A673 (cell line): ENCODE measurements around the gene PNMA6A. TPM values are rescaled to one million over a fixed set of nuclear protein-coding genes. Genes with fewer than 3 reads are reported as not detected.
"Not testable (repeated sequence)": the region's sequence is repeated elsewhere in the genome, so short reads cannot be mapped to it uniquely, and the experiment has no call there.

Experiments used
- Bru-seq: library from RNA; stranded (reverse); fragments of 400-500 nt; gene quantifications from one replicate; lab custom pipeline; 2021; lab: Mats Ljungman, UMichigan
- BruChase-seq, 2 experiments: library from RNA; stranded (reverse); fragments of 400-500 nt; gene quantifications; one replicate each; lab custom pipeline; 2021; lab: Mats Ljungman, UMichigan
- BruUV-seq: library from RNA; stranded (reverse); fragments of 400-500 nt; replicated peaks from 2 replicates; lab custom pipeline; 2021; lab: Mats Ljungman, UMichigan
- CTCF ChIA-PET: fragments of 300-600 bp; sonication (Branson Sonifier 250); formaldehyde crosslinking; loops from one replicate; lab custom pipeline; 2022; ENCODE audit warnings: antibody characterized with exemption; lab: Charles Lee
- POLR2A ChIA-PET: fragments of 300-600 bp; sonication (Branson Sonifier 250); formaldehyde crosslinking; loops from one replicate; lab custom pipeline; 2022; ENCODE audit warnings: antibody characterized with exemption; ENCODE audit not compliant: low non-redundant PET; lab: Charles Lee
- DNase-seq: peaks from one replicate; pipeline ENCODE4 v3.0.0-alpha.2; 2015; ENCODE audit warnings: low spot score
- H3K27ac ChIP-seq: fragments of 200-600 bp; sonication (generic); 2 replicates; pipeline ENCODE4 v1.5.1; 2016; ENCODE audit warnings: mixed run types, low read depth, mild to moderate bottlenecking, mixed read lengths, antibody characterized with exemption, low read length; ENCODE audit not compliant: poor library complexity, severe bottlenecking
- H3K27me3 ChIP-seq: fragments of 200-600 bp; sonication (generic); replicated peaks from 2 replicates; pipeline ENCODE4 v1.6.1; 2017; ENCODE audit warnings: mixed run types, low read depth, mild to moderate bottlenecking, mixed read lengths, antibody characterized with exemption, low read length; ENCODE audit not compliant: insufficient read depth, poor library complexity
- H3K36me3 ChIP-seq: fragments of 200-600 bp; sonication (generic); 2 replicates; pipeline ENCODE4 v1.6.1; 2016; ENCODE audit warnings: mixed run types, mild to moderate bottlenecking, mixed read lengths, antibody characterized with exemption, low read length; ENCODE audit not compliant: insufficient read depth, poor library complexity, severe bottlenecking
- H3K4me1 ChIP-seq: fragments of 200-600 bp; sonication (generic); 2 replicates; pipeline ENCODE4 v1.6.1; 2017; ENCODE audit warnings: mixed run types, mild to moderate bottlenecking, mixed read lengths, antibody characterized with exemption, low read length; ENCODE audit not compliant: insufficient read depth, poor library complexity, severe bottlenecking
- H3K4me3 ChIP-seq: fragments of 200-600 bp; sonication (generic); 2 replicates; pipeline ENCODE4 v1.5.1; 2016; ENCODE audit warnings: low read depth, mixed run types, mild to moderate bottlenecking, mixed read lengths, low read length; ENCODE audit not compliant: poor library complexity, severe bottlenecking
- H3K9me3 ChIP-seq: fragments of 200-600 bp; sonication (generic); 2 replicates; pipeline ENCODE4 v1.6.1; 2016; ENCODE audit warnings: mixed run types, low read depth, mild to moderate bottlenecking, mixed read lengths, antibody characterized with exemption, low read length; ENCODE audit not compliant: poor library complexity, severe bottlenecking
- EZH2 ChIP-seq: fragments of 200-600 bp; sonication (generic); IDR thresholded peaks from 2 replicates; pipeline ENCODE4 v1.6.1; 2017; ENCODE audit warnings: borderline replicate concordance, low read depth, mild to moderate bottlenecking, mixed read lengths, antibody characterized with exemption, low read length; ENCODE audit not compliant: poor library complexity, severe bottlenecking
- intact Hi-C: fragments of 100-400 bp; cut with micrococcal nuclease; formaldehyde crosslinking; loops from one replicate; pipeline ENCODE4 v1.10.0; 2022; ENCODE audit not compliant: unreplicated experiment
- long read RNA-seq: library from polyadenylated mRNA; stranded (forward); transcript quantifications from one replicate; pipeline ENCODE4 v2.0.0, GENCODE V29; 2022
- total RNA-seq: library from RNA; stranded (reverse); gene quantifications from 2 replicates; pipeline ENCODE4 v1.2.3, GENCODE V29; 2021
- TF ChIP-seq, protein P1 (sequence below): fragments of 300-800, 200-600 bp; sonication (generic); conservative IDR thresholded peaks from 2 replicates; pipeline ENCODE4 v1.5.1; 2017; ENCODE audit warnings: low read depth, mild to moderate bottlenecking, antibody characterized with exemption, low read length, moderate library complexity, mixed read lengths

Gene PNMA6A
- total RNA-seq (6.3 and 7.0 TPM in 2 replicates), Bru-seq, nascent RNA (percentile 30 among the genes with signal in this experiment), BruChase-seq, experiment 1, labeled RNA remaining after a 2-hour chase (percentile 35 among the genes with signal in this experiment), BruChase-seq, experiment 2, labeled RNA remaining after a 6-hour chase (percentile 49 among the genes with signal in this experiment)
- long read RNA-seq, transcript PNMA6A-201 (2 exons, 2,209 nt): major isoform, 17 of 18 reads
- long read RNA-seq, partial matches to known transcripts: 0 of 18 reads
- long read RNA-seq, other reads (novel, unspliced or antisense): 1 of 18 reads

DNA sequence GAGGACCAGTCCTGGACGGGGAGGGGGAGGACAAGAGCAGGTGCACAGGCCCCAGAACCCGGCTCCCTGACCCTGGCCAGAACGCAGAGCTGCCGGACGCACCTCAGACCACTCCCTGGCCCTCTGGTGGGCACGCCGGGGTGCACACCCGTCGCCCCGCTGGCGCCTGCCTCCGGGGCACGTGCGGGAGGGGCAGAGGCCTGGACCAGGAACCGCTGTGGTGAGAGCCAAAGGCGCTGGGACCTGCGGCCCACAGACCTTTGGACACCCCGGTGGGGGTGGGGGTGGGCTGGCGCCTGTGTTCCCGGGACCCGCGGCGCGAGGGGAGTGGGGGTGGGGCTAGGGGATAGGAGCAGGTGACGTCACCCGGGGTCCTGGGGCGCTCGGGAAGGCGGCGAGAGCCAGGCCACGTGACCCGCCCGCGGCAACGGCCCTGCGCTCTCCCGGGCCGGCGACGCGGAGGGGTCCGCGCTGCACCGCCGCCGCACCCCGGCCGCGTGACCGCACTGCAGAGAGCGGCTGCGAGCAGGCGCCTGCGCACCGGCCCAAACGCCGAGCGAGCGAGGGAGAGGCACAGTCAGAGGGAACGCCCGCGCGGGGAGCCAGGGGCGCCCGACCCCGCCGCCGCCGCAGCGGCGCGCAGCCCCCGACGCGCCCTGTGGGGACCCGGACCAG, at the start of gene PNMA6A:
TSS of gene PNMA6A (plus strand) at position 546 of the 675 bp plus-strand sequence. CDS start 609 bp downstream, outside the sequence.
- H3K4me3 ChIP-seq, CTCF ChIA-PET, POLR2A ChIA-PET, H3K36me3 ChIP-seq, H3K27ac ChIP-seq, H3K27me3 ChIP-seq, H3K9me3 ChIP-seq, BruUV-seq, DNase-seq, intact Hi-C loops, H3K4me1 ChIP-seq: not testable (repeated sequence)

DNA sequence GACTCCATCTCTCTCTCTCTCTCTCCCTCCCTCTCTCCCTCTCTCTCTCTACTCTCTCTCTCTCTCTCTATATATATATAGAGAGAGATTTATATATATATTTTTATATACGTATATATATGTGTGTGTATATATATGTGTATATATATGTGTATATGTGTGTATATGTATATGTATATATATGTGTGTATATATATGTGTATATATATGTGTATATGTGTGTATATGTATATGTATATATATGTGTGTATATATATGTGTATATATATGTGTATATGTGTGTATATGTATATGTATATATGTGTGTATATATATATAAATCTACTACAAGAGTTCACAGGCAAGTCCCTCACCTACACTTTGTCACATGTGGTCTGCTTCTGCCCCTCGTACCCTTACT, 45.8 kb upstream of the PNMA6A start:
- CTCF ChIA-PET, intact Hi-C loops, H3K36me3 ChIP-seq, H3K4me3 ChIP-seq, POLR2A ChIA-PET, H3K27me3 ChIP-seq, H3K9me3 ChIP-seq, H3K4me1 ChIP-seq, H3K27ac ChIP-seq, BruUV-seq, DNase-seq: not testable (repeated sequence)

DNA sequence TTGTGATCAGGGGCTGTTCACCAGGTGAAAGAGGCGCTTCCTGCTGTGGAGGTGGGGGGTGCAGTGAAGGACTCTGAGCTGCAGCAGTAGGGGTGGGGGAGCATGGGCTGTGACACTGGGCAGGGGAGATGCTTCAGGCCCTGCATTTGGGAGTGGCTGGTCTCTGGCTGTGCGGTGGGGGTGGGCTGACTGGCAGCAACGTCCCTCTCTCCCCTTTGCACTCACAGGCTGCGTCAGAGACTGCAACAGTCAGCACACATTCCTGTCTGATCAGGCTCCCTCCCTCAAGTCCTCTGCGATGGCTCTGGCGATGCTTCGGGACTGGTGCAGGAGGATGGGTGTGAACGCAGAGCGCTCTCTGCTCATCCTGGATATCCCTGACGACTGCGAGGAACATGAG, 43.8 kb upstream of the PNMA6A start:
- CTCF ChIA-PET: interaction anchor here (1.4 kb wide), 1 partner anchor 87 kb away, joined by 3 read pairs; no protein-coding TSS in a partner anchor
- H3K4me3 ChIP-seq, POLR2A ChIA-PET, H3K4me1 ChIP-seq, H3K27me3 ChIP-seq, intact Hi-C loops, BruUV-seq, DNase-seq, H3K9me3 ChIP-seq, H3K36me3 ChIP-seq, H3K27ac ChIP-seq: not testable (repeated sequence)

DNA sequence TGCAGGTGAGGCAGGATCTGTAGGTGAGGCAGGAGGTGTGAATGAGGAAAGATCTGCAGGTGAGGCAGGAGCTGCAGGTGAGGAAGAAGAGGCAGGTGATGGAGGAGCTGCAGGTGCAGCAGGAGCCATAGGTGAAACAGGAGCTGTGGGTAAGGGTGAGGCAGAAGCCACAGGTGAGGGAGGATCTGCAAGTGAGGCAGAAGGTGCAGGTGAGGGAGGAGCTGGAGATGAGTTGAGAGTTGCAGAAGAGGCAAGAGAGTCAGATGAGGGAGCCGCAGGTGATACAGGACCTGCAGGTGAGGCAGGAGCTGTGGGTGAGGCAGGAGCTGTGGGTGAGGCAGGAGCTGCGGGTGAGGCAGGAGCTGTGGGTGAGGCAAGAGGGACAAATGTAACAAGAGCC, 43.1 kb upstream of the PNMA6A start:
- TF ChIP-seq EZH2: no peak
- intact Hi-C loops: no loop called here
- DNase-seq: no peak
- POLR2A ChIA-PET: no interaction called here
- no peaks in the 10 kb centered on the region for H3K9me3 ChIP-seq
- H3K27me3 ChIP-seq: no peaks in the 10 kb centered on the region
- H3K36me3 ChIP-seq: no peaks in the 10 kb centered on the region
- BruUV-seq: no TSS peak
- no peak overlapping the region for H3K4me3 ChIP-seq
- no peak overlapping the region for H3K27ac ChIP-seq
- H3K4me1 ChIP-seq: no peaks in the 10 kb centered on the region
- CTCF ChIA-PET: interaction anchor here (1.4 kb wide), 1 partner anchor 87 kb away, joined by 3 read pairs; no protein-coding TSS in a partner anchor

DNA sequence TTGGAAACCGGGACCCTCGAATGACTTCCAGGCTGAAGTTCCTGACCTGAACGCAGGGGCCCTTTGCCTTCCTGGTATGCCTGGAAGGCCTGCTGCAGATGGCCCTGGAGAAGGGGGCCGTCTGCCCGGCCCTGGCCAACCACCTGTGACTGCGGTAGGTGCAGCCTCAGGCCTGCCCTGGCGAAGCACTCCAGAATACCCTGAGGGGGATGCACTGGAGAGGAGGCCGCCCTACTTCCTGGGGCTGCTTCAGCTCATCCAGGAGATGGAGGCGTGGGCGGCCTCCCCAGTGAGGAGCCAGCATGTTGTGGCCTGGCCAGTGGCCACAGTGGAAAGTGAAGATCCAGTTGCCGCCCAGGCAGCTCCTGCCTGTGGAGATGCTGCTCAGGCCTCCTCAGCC, 42.4 kb upstream of the PNMA6A start:
- H3K36me3 ChIP-seq: no peaks in the 10 kb centered on the region
- intact Hi-C loops: loop anchor here (10.0 kb wide), 3 partner anchors 405 to 635 kb away; no protein-coding TSS in a partner anchor
- H3K4me1 ChIP-seq: no peaks in the 10 kb centered on the region
- ChIA-PET CTCF (interaction anchor here (1.4 kb wide), 1 partner anchor 88 kb away, joined by 3 read pairs; no protein-coding TSS in a partner anchor), POLR2A (no interaction called here)
- no TSS peak for BruUV-seq
- H3K4me3 ChIP-seq: no peak overlapping the region
- H3K27ac ChIP-seq: no peak overlapping the region
- H3K9me3 ChIP-seq: no peaks in the 10 kb centered on the region
- TF ChIP-seq EZH2: no peak
- TF ChIP-seq, protein P1, sequence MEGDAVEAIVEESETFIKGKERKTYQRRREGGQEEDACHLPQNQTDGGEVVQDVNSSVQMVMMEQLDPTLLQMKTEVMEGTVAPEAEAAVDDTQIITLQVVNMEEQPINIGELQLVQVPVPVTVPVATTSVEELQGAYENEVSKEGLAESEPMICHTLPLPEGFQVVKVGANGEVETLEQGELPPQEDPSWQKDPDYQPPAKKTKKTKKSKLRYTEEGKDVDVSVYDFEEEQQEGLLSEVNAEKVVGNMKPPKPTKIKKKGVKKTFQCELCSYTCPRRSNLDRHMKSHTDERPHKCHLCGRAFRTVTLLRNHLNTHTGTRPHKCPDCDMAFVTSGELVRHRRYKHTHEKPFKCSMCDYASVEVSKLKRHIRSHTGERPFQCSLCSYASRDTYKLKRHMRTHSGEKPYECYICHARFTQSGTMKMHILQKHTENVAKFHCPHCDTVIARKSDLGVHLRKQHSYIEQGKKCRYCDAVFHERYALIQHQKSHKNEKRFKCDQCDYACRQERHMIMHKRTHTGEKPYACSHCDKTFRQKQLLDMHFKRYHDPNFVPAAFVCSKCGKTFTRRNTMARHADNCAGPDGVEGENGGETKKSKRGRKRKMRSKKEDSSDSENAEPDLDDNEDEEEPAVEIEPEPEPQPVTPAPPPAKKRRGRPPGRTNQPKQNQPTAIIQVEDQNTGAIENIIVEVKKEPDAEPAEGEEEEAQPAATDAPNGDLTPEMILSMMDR: no peak
- no peak for DNase-seq
- H3K27me3 ChIP-seq: no peaks in the 10 kb centered on the region
